Nephron (organoid): ENCODE data around the gene LRRC4.

Source experiments
- H3K27ac Mint-ChIP-seq, 3 experiments: 2 replicates each; pipeline ENCODE4 v1.8.0; 2020; ENCODE audit warnings: mixed read lengths in 3 of 3, mild to moderate bottlenecking in 2 of 3, moderate library complexity in 1 of 3
- H3K27me3 Mint-ChIP-seq: 2 replicates; pipeline ENCODE4 v1.8.0; 2021; ENCODE audit warnings: low read depth, mild to moderate bottlenecking, moderate library complexity, mixed read lengths
- H3K36me3 Mint-ChIP-seq: 2 replicates; pipeline ENCODE4 v1.8.0; 2020; ENCODE audit warnings: low read depth, mixed read lengths
- H3K4me1 Mint-ChIP-seq: 2 replicates; pipeline ENCODE4 v1.8.0; 2020; ENCODE audit warnings: mixed read lengths
- H3K4me3 Mint-ChIP-seq, 3 experiments: 2 replicates each; pipeline ENCODE4 v1.8.0; 2020; ENCODE audit warnings: mild to moderate bottlenecking in 3 of 3, mixed read lengths in 3 of 3, moderate library complexity in 2 of 3
- H3K9me3 Mint-ChIP-seq: 2 replicates; pipeline ENCODE4 v1.8.0; 2020; ENCODE audit warnings: mixed read lengths
- TF ChIP-seq, protein P1 (sequence below), 3 experiments: fragments of 200-600 bp; sonication (generic); IDR thresholded peaks; one replicate each; pipeline ENCODE4 v1.5.0; 2021; ENCODE audit warnings: antibody characterized with exemption in 3 of 3; ENCODE audit not compliant: unreplicated experiment in 3 of 3

LRRC4 gene

DNA sequence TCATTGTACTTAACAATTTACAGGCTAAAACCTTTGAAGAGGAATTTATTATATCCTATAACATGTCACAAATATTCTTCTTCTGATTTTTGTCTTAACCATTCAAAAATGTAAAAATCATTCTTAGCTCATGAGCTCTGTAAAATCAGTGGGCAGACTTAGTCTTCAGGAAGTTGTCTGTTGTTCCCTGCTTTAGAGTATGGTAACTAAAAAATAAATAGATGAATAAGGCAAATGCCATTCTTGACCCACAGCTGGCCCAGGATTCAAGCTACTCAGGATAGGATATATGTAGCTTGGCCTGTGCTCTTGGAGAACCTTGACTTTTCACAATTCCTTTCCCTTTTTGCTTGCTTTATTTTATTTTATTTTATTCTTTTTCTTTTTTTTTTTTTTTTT lies 51.5 kb downstream of the LRRC4 start:
- Mint-ChIP-seq H3K9me3 (peaks cover 11% of the 10 kb centered on the region), H3K36me3 (peaks cover 35% of the 10 kb centered on the region), H3K27me3 (no peaks in the 10 kb centered on the region), H3K4me1 (peaks cover 17% of the 10 kb centered on the region), H3K4me3 (no peak overlapping the region), H3K27ac (no peak overlapping the region)
- TF ChIP-seq, protein P1, sequence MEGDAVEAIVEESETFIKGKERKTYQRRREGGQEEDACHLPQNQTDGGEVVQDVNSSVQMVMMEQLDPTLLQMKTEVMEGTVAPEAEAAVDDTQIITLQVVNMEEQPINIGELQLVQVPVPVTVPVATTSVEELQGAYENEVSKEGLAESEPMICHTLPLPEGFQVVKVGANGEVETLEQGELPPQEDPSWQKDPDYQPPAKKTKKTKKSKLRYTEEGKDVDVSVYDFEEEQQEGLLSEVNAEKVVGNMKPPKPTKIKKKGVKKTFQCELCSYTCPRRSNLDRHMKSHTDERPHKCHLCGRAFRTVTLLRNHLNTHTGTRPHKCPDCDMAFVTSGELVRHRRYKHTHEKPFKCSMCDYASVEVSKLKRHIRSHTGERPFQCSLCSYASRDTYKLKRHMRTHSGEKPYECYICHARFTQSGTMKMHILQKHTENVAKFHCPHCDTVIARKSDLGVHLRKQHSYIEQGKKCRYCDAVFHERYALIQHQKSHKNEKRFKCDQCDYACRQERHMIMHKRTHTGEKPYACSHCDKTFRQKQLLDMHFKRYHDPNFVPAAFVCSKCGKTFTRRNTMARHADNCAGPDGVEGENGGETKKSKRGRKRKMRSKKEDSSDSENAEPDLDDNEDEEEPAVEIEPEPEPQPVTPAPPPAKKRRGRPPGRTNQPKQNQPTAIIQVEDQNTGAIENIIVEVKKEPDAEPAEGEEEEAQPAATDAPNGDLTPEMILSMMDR (IDR thresholded peaks at IDR 0.05; ENCODE audit: unreplicated experiment in 3 of 3): no peak

DNA sequence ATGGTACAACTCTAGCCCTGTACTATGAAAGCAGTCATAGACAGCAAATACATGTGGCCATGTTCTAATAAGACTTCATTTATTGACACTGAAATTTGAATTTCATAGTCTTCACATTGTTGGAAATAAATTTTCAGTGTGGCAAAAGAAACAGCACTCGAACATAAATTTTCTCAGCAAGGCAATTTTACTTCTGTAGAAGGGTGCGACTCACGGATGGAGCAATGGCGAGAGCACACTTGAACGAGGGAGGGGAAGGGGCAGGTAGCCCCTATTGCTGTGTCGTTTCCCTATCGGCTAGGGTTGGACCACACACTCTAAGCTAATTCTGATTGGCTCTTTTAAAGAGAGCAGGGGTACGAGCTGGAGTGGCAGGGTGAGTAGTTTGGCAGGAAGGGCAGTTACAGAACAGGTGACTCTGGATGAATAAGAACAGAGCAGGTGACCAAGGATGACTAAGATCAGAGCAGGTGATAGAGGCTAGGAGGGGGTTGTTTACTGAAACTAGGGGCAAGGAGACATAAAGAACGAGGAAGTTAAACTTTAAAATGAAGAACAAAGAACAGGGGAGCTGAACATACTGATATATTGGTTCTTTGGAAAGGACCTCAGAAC lies 52.0 kb downstream of the LRRC4 start:
- peaks cover 11% of the 10 kb centered on the region for H3K9me3 Mint-ChIP-seq
- TF ChIP-seq, protein P1 (IDR thresholded peaks at IDR 0.05; ENCODE audit: unreplicated experiment in 3 of 3): no peak
- H3K27me3 Mint-ChIP-seq: no peaks in the 10 kb centered on the region
- peaks cover 22% of the 10 kb centered on the region for H3K4me1 Mint-ChIP-seq
- H3K36me3 Mint-ChIP-seq: peaks cover 35% of the 10 kb centered on the region
- H3K27ac Mint-ChIP-seq: no peak overlapping the region
- no peak overlapping the region for H3K4me3 Mint-ChIP-seq

DNA sequence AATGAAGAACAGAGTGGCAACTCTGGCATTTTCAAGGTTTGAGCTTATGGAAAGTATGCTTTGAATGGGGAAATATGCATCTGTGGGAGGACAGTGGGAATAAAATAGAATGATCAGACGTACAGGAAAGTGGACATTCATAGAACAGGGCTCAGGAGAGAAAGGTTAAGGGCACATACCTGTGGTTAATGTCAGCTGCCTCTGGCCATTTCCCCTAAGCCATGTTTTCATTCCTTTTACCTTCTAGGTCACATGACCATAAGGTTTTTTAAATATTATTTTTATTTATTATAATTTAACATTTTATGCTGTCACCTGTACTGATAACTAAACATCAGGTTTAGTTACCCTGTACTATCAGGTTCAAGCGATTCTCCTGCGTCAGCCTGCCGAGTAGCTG lies 52.8 kb downstream of the LRRC4 start:
- Mint-ChIP-seq H3K4me1 (peaks cover 30% of the 10 kb centered on the region), H3K36me3 (peaks cover 35% of the 10 kb centered on the region), H3K27ac (no peak overlapping the region), H3K9me3 (peaks cover 11% of the 10 kb centered on the region), H3K4me3 (no peak overlapping the region), H3K27me3 (no peaks in the 10 kb centered on the region)
- TF ChIP-seq, protein P1 (IDR thresholded peaks at IDR 0.05; ENCODE audit: unreplicated experiment in 3 of 3): no peak
